ENCODE results near the gene GABRB2.

Gene GABRB2

GRCh38 chr5:161387121-161387520 is 159.4 kb downstream of the GABRB2 start:
- DNase-seq (ENCODE audit: low spot score) = no peak

DNA sequence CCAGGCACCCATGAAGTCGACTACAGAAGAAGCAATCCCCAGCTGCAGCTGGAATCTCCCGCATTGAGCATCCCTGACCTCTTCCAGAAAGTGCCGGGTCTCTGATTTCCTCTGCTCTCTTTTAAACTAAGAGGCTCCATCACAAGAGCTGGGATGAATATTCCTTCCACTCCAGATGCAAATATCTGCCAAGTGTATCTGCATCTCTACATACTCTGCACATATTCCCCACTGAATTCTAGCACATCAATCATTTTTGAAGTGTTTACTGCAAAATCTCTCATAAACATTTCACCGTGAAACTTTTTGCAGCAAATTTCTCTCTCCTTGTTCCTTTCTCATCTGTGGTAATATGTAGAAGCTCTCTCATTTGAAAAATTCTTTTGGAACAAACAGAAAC is 161.5 kb downstream of the GABRB2 start:
- DNase-seq (ENCODE audit: low spot score) = no peak

GRCh38 chr5:161382685-161383084 is 163.8 kb downstream of the GABRB2 start:
- no peak for DNase-seq (ENCODE audit: low spot score)

DNA sequence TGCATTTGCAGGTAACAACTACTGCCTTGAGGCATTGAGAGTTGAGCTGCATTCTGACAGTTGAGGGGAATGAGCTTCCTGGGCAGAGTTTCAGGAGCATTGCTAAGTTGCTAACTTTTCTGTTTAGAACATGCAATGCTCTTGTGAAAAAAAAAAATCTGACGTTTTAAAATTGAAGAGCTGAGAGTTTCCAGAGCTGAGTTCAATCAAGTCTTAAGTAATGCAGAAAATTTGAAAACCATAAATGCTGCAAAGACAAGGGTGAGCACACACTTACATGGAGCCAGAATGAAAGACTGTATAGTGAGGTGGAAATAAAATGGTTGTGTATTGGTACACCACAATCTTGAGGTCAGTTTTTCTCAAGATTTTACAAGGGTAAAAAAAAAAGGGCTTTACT is 166.0 kb downstream of the GABRB2 start:
- no peak for DNase-seq (ENCODE audit: low spot score)

DNA sequence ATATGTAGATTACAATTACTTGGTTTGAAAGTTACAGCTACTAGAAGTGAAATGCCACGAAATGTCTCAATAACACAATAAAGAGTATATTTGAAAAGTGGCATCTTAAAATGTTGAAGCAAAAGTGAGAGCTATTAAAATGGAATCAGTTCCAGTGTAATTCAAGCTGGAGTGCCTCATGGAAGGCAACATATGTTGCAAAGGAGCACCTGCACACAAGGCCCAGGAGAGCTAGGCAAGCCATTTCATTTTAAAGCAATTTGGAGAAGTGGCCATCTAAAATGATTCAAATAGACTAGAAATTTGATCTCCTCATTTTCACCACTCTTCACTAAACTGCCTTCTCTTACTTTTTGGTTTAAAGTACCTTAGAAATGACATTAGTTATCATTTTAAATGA is 167.8 kb downstream of the GABRB2 start:
- DNase-seq (ENCODE audit: low spot score) = no peak

GRCh38 chr5:161376034-161376433 is 170.5 kb downstream of the GABRB2 start:
- DNase-seq (ENCODE audit: low spot score) = no peak

- no peak for DNase-seq (ENCODE audit: low spot score)
Observed at GRCh38 chr5:161373345-161373707, 173.2 kb downstream of the GABRB2 start.

DNA sequence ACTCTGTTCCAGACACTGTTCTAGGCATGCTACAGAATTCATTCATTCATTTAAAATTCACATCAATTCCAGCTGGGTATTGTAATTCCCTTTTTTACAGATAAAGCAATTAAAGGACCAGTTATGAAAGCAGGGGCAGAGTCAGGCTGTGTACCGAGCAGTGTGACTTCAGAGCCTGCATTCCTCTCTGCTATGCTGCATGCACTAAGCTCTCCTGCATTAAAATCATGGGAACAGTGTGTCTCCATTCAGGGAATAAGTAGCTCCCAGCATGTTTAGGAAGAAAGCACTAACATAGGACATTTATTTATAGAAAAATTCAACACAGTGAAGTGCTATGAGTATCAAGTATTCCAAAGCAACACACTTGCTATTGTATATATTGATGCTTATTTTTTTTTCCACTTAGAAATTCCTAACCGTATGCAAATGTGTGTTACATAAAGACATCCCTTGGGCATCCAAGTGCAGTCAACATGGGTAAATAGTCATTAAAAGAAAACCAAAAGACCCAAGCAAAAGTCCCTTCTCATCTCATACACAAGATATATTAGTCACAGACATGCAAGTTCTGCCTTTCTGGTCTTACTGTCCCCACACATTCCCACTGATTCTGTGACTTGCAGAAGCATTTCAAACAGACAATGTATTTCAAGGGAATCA is 173.7 kb downstream of the GABRB2 start:
- DNase-seq (ENCODE audit: low spot score) = no peak

GRCh38 chr5:161369022-161369421 is 177.5 kb downstream of the GABRB2 start:
- no peak for DNase-seq (ENCODE audit: low spot score)

DNA sequence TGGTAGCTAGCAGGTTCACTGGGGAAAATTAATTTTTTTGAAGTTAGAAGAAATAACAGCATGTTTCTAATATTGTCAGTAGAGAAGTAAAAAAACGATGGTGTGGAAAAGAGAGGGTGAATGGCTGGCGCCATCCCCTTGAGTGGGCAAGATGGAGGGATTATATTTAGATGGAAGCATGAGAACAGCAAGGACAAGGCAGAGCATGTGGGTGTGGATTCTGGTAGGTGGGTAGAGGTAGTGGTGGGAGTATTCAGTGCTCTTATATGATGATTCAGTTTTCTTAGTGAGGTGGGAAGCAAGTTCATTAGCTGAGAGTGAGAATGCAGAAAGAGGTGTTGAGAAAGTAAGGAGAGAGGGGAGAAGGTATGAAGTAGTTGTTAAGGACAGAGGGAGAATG is 188.1 kb downstream of the GABRB2 start:
- no peak for DNase-seq (ENCODE audit: low spot score)

GRCh38 chr5:161344234-161344633 is 202.3 kb downstream of the GABRB2 start:
- no peak for DNase-seq (ENCODE audit: low spot score)

GRCh38 chr5:161342886-161343285 is 203.6 kb downstream of the GABRB2 start:
- no peak for DNase-seq (ENCODE audit: low spot score)

- no peak for DNase-seq (ENCODE audit: low spot score)
Observed at GRCh38 chr5:161340012-161340411, 206.5 kb downstream of the GABRB2 start.

GRCh38 chr5:161333194-161333880 is 213.2 kb downstream of the GABRB2 start:
- DNase-seq (ENCODE audit: low spot score) = no peak

- no peak for DNase-seq (ENCODE audit: low spot score)
Observed at GRCh38 chr5:161332343-161332742, 214.2 kb downstream of the GABRB2 start.

- DNase-seq (ENCODE audit: low spot score) = no peak
Observed at GRCh38 chr5:161314033-161314432, 232.5 kb downstream of the GABRB2 start.

GRCh38 chr5:161312882-161313281 is 233.6 kb downstream of the GABRB2 start:
- no peak for DNase-seq (ENCODE audit: low spot score)

- DNase-seq (ENCODE audit: low spot score) = no peak
Observed at GRCh38 chr5:161311965-161312364, 234.6 kb downstream of the GABRB2 start.

GRCh38 chr5:161311146-161311708 is 235.3 kb downstream of the GABRB2 start:
- DNase-seq (ENCODE audit: low spot score) = no peak

DNA sequence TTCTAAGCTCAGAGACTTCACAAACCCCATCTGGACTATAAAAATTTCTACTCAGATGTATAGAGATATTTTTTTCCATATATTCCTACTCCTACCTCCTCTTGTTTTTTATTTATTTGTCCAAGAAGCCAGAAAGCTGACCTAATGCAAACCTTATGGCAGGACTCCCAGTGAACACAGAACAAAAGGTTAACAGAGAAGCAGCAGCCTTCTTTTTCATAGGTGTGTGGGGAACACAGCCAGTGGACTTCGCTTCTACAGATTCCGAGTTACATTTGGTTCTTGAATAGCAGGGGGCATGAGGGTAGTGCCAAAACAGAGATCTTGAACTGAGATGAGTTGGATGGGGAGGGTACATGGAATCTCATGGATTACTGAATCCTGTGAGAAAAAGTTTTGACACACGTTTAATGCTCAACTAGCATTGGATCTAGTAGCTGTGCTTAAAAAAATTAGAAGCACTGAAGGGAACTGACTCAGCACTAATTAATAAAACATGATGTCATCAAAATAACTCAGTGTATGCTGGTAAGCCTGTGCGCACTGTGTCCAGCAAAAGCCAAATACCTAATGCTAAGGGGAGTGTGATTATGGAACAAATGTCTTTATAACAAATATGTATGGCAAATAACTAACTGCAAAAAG is 240.1 kb downstream of the GABRB2 start:
- no peak for DNase-seq (ENCODE audit: low spot score)

DNA sequence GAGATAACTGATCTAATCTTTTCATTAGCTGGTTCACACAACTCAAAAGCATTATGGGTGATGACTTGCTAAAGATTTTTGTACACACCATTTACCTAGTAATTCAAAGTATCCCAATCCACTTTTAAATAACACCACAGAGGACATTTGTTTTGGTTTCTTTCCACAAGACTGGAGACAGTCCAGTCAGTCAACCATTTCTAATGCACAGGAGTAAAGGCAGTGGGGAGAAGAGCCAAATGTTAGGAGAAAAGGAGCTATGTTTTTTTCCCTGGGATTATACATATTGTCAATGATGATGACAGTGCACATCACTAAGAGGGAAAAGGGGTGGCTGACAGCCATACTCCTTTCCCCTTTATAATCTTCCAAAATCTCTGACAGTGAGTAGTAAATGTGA is 240.9 kb downstream of the GABRB2 start:
- no peak for DNase-seq (ENCODE audit: low spot score)

- DNase-seq (ENCODE audit: low spot score) = no peak
Observed at GRCh38 chr5:161302559-161302958, 244.0 kb downstream of the GABRB2 start.

DNA sequence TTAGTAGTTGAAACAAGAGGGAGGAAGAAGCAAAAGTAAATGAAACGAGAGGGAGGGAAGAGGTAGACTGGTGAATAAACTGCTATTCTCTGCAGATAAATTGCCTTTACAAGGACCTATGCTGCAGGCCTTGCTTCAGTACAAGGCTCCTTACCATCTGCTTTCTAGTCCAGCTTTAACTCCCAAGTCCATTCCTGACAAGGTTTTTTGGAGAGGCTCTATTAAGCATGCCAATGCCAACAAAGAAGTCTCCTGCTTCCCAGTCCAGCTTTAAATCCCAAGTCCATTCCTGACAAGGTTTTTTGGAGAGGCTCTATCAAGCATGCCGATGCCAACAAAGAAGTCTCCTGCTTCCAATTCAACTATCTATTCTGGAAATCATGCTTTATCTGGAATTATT is 244.9 kb downstream of the GABRB2 start:
- no peak for DNase-seq (ENCODE audit: low spot score)
